NCI-H2107 treated with DMSO at 0.1 percent for 48 hours (cell line): ENCODE data around the gene CXorf38.
A peak's percentile ranks its signal among the peaks of the same experiment; 100 is the strongest.

ENCODE experiments used
- DNase-seq: peaks from one replicate; lab custom pipeline; 2025; ENCODE audit not compliant: unreplicated experiment; lab: John Stamatoyannopoulos, UW

The CXorf38 gene

DNA sequence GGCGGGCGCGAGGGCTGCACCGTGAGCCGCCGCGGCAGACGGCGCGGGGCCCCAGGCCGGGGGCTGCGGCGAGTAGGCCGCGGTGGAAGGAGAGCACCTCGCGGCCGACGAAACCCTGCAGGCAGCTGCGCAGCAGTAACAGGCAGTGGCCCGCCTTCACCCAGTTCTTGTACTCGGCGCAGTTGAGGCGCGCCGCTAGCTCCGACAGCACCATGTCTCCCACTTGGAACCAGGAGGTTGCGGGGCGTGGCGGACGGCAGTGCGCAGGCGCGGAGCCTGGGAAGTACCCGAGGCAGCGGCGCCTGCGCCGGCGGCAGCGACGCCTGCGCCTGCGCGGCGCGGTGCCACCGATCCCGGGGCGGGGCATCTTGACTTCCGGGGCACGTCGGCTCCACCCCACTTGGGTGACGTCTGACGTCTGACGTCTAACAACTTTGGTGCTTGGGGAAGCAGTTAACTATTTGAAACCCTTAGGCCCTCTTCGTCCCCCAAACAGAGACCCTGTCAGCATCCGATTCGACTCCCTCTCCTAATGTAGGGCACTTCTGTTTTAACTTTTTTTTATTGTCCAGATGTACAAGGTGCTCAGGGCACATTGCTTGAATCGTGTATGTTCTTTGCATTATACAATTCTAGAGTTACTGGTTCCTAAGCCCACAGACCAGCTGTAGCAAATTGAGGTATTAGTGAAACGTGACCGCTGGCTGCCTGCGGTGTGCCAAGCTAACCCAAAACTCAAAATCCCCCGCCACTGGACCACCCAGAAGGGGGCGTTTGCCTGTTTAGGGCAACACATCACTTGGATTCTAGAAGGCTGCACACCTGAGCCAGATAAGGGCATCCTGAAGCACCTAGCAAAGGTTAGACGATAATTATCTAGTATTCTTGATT, at the start of gene CXorf38:
Gene CXorf38 (minus strand): TSS at position 255 of the 891 bp plus-strand sequence. CDS start 41 bp downstream, at position 214.
- peak; percentile 87 for DNase-seq

DNA sequence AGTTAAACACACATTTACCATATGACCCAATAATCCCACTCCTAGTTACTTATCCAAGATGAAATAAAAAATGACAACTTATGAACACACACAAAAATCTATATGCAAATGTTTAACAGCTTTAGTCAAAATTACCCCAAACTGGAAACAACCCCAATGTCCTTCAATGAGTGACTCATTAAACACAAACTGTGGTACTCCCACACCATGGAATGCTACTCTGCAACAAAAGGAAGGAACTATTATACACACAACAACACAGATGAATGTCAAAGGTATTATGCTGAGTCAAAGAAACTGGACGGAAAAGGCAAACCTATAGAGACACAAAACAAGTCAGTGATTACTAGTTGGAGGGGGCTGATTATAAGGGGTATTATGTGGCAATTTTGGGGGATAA, 47.4 kb upstream of the CXorf38 start:
- DNase-seq = no peak

GRCh38 chrX:40688929-40689328, 41.6 kb upstream of the CXorf38 start:
- no peak for DNase-seq

GRCh38 chrX:40687169-40687568, 39.8 kb upstream of the CXorf38 start:
- no peak for DNase-seq

- no peak for DNase-seq
Measured at GRCh38 chrX:40685362-40685918, 38.1 kb upstream of the CXorf38 start.

GRCh38 chrX:40684092-40684491, 36.7 kb upstream of the CXorf38 start:
- no peak for DNase-seq

GRCh38 chrX:40683245-40683644, 35.9 kb upstream of the CXorf38 start:
- no peak for DNase-seq

DNA sequence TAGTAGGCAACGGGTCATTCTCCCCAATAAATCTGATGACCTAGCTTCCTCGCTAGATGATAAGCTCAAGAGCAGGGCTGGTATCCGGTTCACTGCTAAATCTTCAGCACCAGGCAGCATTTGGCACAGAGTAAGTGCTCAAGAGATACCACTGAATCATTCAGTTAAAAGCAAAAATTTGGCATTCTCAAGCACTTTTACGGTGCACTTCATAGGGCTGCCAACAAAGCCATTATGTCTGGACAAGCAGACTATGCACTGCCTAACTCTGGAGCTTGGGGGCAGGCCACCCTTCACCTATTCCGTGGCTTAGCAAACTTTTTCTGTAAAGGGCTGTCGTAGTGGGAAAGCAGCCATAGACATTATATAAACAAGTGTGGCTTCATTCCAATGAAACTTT, 23.8 kb upstream of the CXorf38 start:
- no peak for DNase-seq

GRCh38 chrX:40663880-40664630, 16.7 kb upstream of the CXorf38 start:
- DNase-seq = no peak

DNA sequence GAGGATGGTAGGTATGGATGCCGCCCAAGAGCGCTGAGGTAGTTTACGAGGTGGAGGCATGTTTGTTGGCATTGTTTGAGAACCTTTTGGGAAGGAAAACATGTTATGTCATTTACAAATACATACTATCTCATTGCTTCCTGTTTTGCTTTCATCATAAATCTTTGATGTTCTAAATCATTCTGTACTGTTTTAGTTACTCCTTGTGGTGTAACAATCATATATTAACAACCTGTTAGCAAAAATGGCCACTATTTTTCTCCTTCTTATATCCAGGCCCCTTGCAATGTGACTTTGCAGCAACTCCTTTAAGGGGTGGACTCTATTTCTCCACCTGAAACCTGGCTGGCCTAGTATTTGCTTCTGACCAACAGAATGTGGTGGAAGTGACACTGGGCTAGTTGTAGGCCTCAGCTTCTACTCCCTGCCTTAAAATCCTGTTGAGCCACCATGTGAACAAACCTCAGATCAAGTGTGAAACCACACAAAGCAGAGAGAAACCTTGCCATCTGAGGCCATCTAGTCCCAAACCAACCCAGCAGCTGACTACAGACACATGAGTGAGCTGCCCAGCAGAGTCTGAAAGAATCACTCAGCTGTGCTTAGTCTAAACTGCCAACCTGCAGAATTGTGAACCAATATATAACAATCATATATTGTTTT, 15.8 kb upstream of the CXorf38 start:
- DNase-seq = no peak

DNA sequence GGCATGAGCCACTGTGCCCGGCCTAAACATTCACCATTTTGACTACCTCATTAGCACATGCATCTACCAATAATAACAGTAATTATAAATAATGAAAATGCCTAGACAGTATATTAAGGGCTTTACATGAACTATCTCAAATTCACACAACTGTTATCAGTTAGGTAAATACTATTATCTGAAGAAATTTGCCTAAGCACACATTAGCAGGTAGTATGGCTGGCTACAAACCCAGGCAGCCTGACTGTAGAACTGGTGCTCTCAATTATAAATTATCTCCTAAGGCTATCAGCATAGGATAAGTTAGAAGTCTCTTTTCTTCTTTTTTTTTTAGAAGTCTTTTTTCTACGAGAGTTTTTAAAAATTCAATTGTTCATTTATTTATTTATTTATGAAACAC, 14.1 kb upstream of the CXorf38 start:
- no peak for DNase-seq

- DNase-seq = no peak
Measured at GRCh38 chrX:40660381-40660780, 13.0 kb upstream of the CXorf38 start.

DNA sequence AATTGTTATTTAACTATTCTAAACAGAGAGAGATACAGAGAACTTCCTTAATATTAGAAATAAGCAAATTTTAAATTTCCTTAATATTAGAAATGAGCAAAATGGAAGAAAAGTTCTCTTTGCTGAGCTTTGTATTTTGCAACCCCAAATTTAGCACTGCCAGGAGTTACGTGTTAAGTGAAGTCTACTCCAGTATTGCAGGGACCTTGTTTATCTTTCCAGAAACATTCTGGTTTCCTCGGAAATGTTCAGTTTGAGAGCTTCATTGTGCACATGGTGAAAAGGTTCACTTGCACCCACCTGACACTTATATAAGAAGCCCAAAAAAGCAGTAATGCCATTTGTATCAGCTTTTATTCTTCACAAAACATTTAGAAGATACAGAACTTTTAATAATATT, 6.2 kb upstream of the CXorf38 start:
- no peak for DNase-seq

- no peak for DNase-seq
Measured at GRCh38 chrX:40652664-40653063, 5.3 kb upstream of the CXorf38 start.

DNA sequence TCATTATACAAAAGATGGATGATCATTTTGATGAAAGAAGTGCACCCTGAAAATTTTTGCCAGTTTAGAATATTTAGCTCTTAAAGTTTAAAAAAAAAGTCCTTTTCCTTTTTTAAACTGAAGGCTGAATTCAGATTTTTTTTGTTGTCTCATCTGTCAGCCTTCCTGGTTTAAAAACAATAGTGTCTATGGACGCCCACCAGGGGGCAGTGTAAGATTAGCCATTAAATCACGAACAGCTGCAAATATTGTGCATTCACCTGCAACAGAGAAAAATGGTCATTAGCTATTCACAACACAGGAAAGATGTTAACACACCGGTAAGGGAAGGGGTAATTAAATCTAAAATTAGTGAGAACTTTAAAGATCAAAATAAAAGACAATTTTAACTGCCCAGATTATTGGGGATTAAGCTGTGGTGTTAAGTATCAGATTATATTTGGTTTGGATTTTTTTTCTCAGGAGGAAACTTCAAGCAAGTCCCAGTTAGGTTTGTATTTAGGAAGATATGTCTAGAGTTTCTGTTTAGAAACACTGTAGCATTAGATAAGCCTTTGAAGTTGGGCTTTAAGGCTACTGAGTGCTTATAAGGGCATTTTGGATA, 4.4 kb upstream of the CXorf38 start:
- DNase-seq = peak; percentile 73

DNA sequence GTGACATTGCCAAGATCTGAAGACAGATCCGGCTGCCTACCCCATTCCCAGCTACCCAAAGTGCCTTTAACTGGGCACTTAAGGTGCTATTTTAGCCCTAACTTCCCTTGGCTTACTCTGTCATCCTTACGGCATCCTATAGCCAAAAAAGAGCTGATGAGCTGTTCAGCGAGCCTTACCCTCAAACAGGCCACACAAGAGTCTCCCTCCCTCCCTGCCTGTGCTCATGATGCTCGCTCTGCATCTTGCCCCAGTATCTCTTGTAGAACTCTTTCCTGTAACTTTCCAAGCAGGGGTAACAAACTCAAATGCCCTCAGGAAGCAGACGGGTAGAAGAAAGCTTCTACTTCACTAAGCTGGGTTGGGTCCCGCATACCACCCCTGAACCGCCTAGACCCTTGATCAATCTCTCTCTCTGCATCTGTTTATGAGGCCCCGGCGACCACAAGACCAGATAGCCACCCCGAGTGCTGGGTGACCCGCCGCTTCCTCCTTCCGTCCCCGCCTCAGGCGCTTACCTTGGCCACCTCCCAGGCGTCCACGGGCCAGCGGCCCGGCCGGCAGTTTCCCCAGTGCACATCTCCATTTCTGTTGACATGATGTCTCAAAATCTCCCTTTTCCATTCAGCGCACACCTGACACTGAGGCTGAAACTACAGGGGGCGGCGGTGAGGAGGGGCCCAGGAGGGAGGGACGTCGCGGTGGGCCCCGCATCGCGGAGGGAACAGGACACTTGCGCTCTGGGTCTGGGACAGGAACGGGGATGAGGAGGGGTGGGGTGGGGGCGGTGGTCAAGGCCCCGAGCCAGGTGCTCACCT, 663 bp downstream of the CXorf38 start:
- peak; percentile 12 for DNase-seq

DNA sequence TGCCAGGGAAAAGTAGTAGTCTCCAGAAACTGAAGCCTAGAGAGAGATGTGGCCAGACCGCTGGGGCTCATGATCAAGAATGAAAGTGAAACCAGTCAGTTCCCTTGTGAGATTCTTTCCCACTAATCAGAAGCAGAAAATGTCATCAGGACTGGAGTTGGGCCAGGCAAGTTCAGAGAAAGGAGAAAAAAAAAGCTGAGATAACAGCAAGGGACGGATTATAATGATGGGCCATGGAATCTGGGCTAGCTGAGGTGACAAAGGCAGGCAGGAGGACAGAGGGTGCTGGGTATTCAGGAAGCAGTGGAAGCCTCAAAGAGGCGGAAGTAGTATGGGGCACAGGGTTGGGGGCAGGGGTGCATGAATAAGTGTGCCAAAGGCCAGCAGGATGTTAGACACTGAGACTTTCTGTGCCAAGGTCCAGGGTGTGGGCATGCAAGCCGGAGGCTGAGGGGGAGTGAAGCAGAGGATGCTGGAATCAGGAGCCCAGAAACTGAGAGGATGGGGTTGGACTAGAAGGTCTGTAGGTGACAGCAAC, 2.5 kb downstream of the CXorf38 start:
- peak; percentile 35 for DNase-seq

DNA sequence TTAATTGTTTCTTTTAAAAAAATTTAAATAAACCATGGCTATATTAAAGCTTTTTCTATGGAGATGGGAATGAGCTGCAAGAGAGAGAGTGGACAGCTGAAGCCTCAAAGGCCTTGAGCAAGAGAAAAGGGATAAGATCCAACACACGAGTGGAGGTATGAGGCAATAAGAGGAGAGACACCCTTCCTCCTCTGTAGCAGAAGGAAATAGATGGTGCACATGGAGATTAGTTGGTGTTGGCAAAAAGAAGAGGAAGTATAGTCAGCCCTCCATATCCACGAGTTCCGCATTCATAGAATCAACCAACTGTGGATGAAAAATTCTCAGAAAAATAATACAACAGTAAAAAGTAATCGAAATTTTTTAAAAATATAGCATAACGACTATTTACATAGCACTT, 3.2 kb downstream of the CXorf38 start:
- DNase-seq = no peak

GRCh38 chrX:40637687-40638086, 9.7 kb downstream of the CXorf38 start:
- DNase-seq = no peak

DNA sequence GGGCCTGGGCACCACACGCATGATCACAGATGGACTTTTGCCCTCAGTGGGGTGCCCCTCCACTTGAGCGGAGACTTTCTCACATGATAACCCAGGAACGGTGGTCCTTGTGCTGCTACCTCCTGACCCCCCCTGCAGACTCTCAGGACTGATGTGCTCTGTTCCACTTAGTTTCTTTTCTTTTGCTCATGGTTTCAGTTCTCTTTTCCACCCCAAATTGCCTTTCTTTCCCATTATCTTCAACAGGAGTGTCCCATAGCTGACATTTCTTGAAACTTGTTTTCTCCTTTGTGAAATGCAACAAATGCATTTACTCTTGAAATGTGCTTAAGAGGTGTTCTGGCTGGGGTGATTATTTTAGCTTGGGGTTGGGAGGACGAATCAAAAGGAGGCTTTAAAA, 15.2 kb downstream of the CXorf38 start:
- no peak for DNase-seq
